DOHH2 (cell line): ENCODE measurements around the gene SIX3.

Experiments
- H3F3A ChIP-seq: fragments of 200-600 bp; sonication (generic), shearing (Covaris generic); 2 replicates; pipeline ENCODE4 v1.6.0; 2016; ENCODE audit warnings: antibody characterized with exemption, mild to moderate bottlenecking; ENCODE audit not compliant: control insufficient read depth, insufficient read depth
- H3K27ac ChIP-seq: fragments of 200-600 bp; sonication (generic); 2 replicates; pipeline ENCODE4 v1.5.1; 2014; ENCODE audit warnings: low read depth, mild to moderate bottlenecking, low read length, moderate library complexity
- H3K27me3 ChIP-seq: fragments of 200-600 bp; sonication (generic); 2 replicates; pipeline ENCODE4 v1.6.1; 2014; ENCODE audit warnings: mild to moderate bottlenecking, low read length, mixed read lengths; ENCODE audit not compliant: control insufficient read depth
- H3K36me3 ChIP-seq: fragments of 200-600 bp; sonication (generic); 2 replicates; pipeline ENCODE4 v1.6.1; 2014; ENCODE audit warnings: mild to moderate bottlenecking, low read length, moderate library complexity, mixed read lengths; ENCODE audit not compliant: control insufficient read depth
- H3K4me1 ChIP-seq: fragments of 200-600 bp; sonication (generic); 2 replicates; pipeline ENCODE4 v1.6.1; 2014; ENCODE audit warnings: mild to moderate bottlenecking, low read length, mixed read lengths; ENCODE audit not compliant: control insufficient read depth
- H3K4me2 ChIP-seq: fragments of 200-600 bp; sonication (generic); 2 replicates; pipeline ENCODE4 v1.6.0; 2014; ENCODE audit warnings: mild to moderate bottlenecking, low read length, moderate library complexity
- H3K4me3 ChIP-seq: fragments of 200-600 bp; sonication (generic); 2 replicates; pipeline ENCODE4 v1.5.1; 2014; ENCODE audit warnings: mild to moderate bottlenecking, low read length, mixed read lengths
- H3K79me2 ChIP-seq: fragments of 200-600 bp; sonication (generic); 2 replicates; pipeline ENCODE4 v1.6.1; 2014; ENCODE audit warnings: mild to moderate bottlenecking, low read length, mixed read lengths; ENCODE audit not compliant: control insufficient read depth
- H3K9me2 ChIP-seq: fragments of 200-600 bp; sonication (generic); replicated peaks from 2 replicates; pipeline ENCODE4 v1.6.1; 2014; ENCODE audit warnings: mild to moderate bottlenecking, low read length, mixed read lengths; ENCODE audit not compliant: control insufficient read depth
- H3K9me3 ChIP-seq: fragments of 200-600 bp; sonication (generic); 2 replicates; pipeline ENCODE4 v1.6.1; 2014; ENCODE audit warnings: antibody characterized with exemption, low read length, mixed read lengths; ENCODE audit not compliant: control insufficient read depth, insufficient read depth
- H4K20me1 ChIP-seq: fragments of 200-600 bp; sonication (generic); 2 replicates; pipeline ENCODE4 v1.6.0; 2014; ENCODE audit warnings: low read depth, mild to moderate bottlenecking, antibody characterized with exemption, low read length, moderate library complexity; ENCODE audit not compliant: control insufficient read depth, insufficient read depth
- CTCF ChIP-seq: fragments of 200-600 bp; sonication (generic); IDR thresholded peaks from one replicate; pipeline ENCODE4 v1.5.1; 2014; ENCODE audit warnings: antibody characterized with exemption, mild to moderate bottlenecking, low read depth, low read length; ENCODE audit not compliant: poor library complexity, severe bottlenecking
- EZH2phosphoT487 ChIP-seq: fragments of 200-600 bp; sonication (generic); IDR thresholded peaks from 2 replicates; pipeline ENCODE4 v1.6.1; 2017; ENCODE audit warnings: borderline replicate concordance, mild to moderate bottlenecking, antibody characterized with exemption, low read length, moderate library complexity, mixed read lengths

Gene SIX3

GRCh38 chr2:44944952-44945612, 3.6 kb downstream of the SIX3 start:
- H3K36me3 ChIP-seq, result no peaks in the 10 kb centered on the region
- H3K4me2 ChIP-seq, result no peak overlapping the region
- no peaks in the 10 kb centered on the region for H3K9me2 ChIP-seq
- no peak overlapping the region for H3K4me3 ChIP-seq
- H3K4me1 ChIP-seq, result no peaks in the 10 kb centered on the region
- TF ChIP-seq EZH2phosphoT487 (no peak), CTCF (no peak)
- no peaks in the 10 kb centered on the region for H4K20me1 ChIP-seq
- H3F3A ChIP-seq, result no peaks in the 10 kb centered on the region
- H3K9me3 ChIP-seq, result no peaks in the 10 kb centered on the region
- no peaks in the 10 kb centered on the region for H3K79me2 ChIP-seq
- H3K27me3 ChIP-seq, result peaks cover 23% of the 10 kb centered on the region
- H3K27ac ChIP-seq, result no peak overlapping the region

DNA sequence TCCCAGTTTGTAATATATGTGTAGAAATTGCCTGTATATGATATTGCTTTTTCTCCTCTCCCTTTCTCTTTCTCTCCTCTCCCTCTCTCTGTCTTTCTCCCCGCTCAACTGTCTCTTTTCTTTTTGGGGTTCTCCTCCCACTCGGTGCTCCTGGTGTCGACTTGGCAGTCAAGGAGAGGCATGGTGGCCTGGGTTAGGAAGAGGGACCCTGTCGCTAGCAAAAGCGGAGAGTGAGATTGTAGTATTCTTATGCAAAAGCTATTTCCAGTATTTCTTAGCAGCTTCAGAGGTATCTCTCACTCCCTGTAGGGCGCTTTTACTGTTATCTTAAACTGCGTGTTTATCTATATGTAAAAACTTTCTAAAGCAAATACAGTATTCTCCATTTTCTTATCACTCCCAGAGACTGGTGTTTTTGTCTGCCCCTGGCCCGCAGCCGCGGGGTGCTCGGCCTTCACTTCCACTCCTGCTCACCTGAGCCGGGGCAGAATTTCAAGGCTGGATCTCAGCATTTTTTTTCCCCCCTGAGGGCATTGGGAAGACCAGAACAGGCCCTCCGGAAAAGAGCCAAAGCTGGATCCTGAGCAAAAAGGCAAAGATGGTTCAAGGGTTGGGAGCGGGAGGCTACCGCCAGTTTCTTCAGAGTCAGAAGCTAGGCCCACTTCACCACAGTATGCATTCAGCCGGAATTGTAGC, 4.3 kb downstream of the SIX3 start:
- Histone ChIP-seq H3K27ac (no peak overlapping the region), H3K79me2 (no peaks in the 10 kb centered on the region), H3K4me2 (no peak overlapping the region), H3F3A (no peaks in the 10 kb centered on the region), H3K9me3 (no peaks in the 10 kb centered on the region), H4K20me1 (no peaks in the 10 kb centered on the region), H3K27me3 (peaks cover 26% of the 10 kb centered on the region), H3K4me1 (no peaks in the 10 kb centered on the region), H3K9me2 (no peaks in the 10 kb centered on the region), H3K4me3 (no peak overlapping the region), H3K36me3 (no peaks in the 10 kb centered on the region)
- TF ChIP-seq EZH2phosphoT487 (no peak), CTCF (no peak)

GRCh38 chr2:44946372-44947027, 5.0 kb downstream of the SIX3 start:
- Histone ChIP-seq H3K36me3 (no peaks in the 10 kb centered on the region), H3K27me3 (peaks cover 24% of the 10 kb centered on the region), H4K20me1 (no peaks in the 10 kb centered on the region), H3K9me2 (no peaks in the 10 kb centered on the region), H3K79me2 (no peaks in the 10 kb centered on the region), H3K9me3 (no peaks in the 10 kb centered on the region), H3F3A (no peaks in the 10 kb centered on the region), H3K4me1 (no peaks in the 10 kb centered on the region), H3K4me2 (no peak overlapping the region), H3K4me3 (no peak overlapping the region), H3K27ac (no peak overlapping the region)
- TF ChIP-seq EZH2phosphoT487, result no peak

DNA sequence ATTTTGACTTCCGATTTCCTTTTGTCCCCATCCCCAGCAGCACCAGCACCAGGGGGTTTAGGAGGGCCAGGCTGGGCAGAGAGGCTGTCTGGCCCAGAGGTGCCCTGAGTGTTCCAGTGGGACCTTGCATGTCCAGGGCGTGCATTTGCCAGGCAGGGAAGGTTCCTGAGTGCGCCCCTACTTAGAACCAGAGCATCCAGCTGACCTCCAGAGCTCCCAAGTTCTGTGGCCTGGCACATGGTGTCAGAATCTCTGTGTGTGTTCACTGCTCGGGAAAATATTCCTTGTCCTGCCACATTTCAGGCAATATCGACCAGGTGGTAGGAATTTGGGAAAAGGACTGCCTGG, 5.5 kb downstream of the SIX3 start:
- peaks cover 26% of the 10 kb centered on the region for H3K27me3 ChIP-seq

More for the DNA sequence above, 5.5 kb downstream of the SIX3 start:
- no peak overlapping the region for H3K4me3 ChIP-seq
- H3K36me3 ChIP-seq, result no peaks in the 10 kb centered on the region
- H3K79me2 ChIP-seq, result no peaks in the 10 kb centered on the region
- H3K4me2 ChIP-seq, result no peak overlapping the region
- H4K20me1 ChIP-seq, result no peaks in the 10 kb centered on the region
- H3K9me2 ChIP-seq, result no peaks in the 10 kb centered on the region
- H3K27ac ChIP-seq, result no peak overlapping the region
- TF ChIP-seq CTCF (no peak), EZH2phosphoT487 (no peak)
- H3F3A ChIP-seq, result no peaks in the 10 kb centered on the region
- H3K4me1 ChIP-seq, result no peaks in the 10 kb centered on the region
- no peaks in the 10 kb centered on the region for H3K9me3 ChIP-seq
